GM12872 (cell line): Measurements from ENCODE around the gene FZD2.

Experiments used
- TF ChIP-seq, protein P1 (sequence below): IDR thresholded peaks from 3 replicates; pipeline ENCODE4 v1.5.1; 2011; ENCODE audit warnings: low read depth, mild to moderate bottlenecking, low read length, moderate library complexity; ENCODE audit not compliant: insufficient read depth

FZD2 gene

GRCh38 chr17:44578947-44579346 is 21.7 kb downstream of the FZD2 start:
- TF ChIP-seq, protein P1, sequence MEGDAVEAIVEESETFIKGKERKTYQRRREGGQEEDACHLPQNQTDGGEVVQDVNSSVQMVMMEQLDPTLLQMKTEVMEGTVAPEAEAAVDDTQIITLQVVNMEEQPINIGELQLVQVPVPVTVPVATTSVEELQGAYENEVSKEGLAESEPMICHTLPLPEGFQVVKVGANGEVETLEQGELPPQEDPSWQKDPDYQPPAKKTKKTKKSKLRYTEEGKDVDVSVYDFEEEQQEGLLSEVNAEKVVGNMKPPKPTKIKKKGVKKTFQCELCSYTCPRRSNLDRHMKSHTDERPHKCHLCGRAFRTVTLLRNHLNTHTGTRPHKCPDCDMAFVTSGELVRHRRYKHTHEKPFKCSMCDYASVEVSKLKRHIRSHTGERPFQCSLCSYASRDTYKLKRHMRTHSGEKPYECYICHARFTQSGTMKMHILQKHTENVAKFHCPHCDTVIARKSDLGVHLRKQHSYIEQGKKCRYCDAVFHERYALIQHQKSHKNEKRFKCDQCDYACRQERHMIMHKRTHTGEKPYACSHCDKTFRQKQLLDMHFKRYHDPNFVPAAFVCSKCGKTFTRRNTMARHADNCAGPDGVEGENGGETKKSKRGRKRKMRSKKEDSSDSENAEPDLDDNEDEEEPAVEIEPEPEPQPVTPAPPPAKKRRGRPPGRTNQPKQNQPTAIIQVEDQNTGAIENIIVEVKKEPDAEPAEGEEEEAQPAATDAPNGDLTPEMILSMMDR, result no peak

DNA sequence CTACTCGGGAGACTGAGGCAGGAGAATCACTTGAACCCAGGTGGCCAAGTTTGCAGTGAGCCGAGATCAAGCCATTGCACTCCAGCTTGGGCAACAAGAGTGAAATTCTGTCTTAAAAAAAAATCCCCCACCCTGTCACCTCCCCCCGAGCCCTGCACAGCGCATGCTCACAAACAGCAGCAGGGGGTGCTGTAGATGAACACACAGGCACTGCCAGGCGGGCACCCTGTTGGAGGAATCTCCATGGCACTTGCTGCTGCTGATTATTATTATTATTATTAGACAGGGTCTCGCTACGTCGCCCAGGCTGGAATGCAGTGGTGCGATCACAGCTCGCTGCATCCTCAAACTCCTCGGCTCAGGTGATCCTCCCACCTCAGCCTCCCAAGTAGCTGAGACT is 24.6 kb downstream of the FZD2 start:
- TF ChIP-seq, protein P1, result peak; percentile 38; the same call in 2 of the 3 replicates

GRCh38 chr17:44584443-44584842 is 27.2 kb downstream of the FZD2 start:
- TF ChIP-seq, protein P1, result no peak

GRCh38 chr17:44585315-44585714 is 28.0 kb downstream of the FZD2 start:
- TF ChIP-seq, protein P1, result no peak

GRCh38 chr17:44587339-44587738 is 30.1 kb downstream of the FZD2 start:
- TF ChIP-seq, protein P1, result no peak

DNA sequence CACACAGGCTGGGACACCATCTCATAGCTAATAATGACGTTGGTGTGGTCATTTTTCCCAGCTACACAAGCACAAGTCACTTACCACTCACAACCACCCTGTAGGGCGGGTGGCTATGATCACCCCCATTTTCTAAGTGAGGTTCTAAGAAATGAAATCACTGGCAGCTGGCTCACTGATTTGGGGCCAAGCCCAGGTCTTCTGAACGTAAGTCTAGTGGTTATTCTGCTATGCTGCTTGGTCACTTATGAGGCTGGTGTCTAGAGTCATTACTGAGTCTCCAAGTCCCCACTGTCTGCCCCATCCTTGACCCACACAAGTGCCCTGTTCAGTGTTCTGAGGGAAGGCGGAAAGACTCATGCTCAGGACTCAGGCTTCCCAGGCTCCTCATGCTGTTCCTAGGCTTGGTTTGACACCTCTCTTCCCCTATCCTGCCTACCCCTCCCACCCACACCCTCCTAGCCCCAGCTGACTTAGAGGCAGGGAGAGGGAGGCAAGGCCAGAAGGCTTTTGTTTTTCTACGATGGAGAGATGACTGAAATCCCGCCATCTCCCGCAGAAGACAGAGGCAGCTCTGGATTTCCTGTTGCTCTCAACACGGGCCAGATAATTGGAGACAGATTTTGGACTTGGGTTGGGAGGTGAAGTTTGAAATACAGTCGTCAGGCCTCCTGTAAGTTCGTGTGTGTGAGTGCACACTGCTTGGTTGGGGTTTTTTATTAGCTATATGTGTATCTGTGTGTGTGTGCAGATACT is 32.2 kb downstream of the FZD2 start:
- TF ChIP-seq, protein P1, result no peak

GRCh38 chr17:44591206-44591605 is 33.9 kb downstream of the FZD2 start:
- TF ChIP-seq, protein P1, result no peak
